ENCODE results near the gene SLC16A5. TPM values are rescaled to one million over a fixed set of nuclear protein-coding genes. Genes with fewer than 3 reads are reported as not detected.

SLC16A5 gene
- total RNA-seq, 1 donor from 2014 or later: 7.1 TPM

GRCh38 chr17:75099881-75100595 lies 12.3 kb downstream of the SLC16A5 start:
- DNase-seq (ENCODE audit: missing footprints): no peak
- no peak for ATAC-seq
- intact Hi-C loops (cut with DNase I): no loop called here

DNA sequence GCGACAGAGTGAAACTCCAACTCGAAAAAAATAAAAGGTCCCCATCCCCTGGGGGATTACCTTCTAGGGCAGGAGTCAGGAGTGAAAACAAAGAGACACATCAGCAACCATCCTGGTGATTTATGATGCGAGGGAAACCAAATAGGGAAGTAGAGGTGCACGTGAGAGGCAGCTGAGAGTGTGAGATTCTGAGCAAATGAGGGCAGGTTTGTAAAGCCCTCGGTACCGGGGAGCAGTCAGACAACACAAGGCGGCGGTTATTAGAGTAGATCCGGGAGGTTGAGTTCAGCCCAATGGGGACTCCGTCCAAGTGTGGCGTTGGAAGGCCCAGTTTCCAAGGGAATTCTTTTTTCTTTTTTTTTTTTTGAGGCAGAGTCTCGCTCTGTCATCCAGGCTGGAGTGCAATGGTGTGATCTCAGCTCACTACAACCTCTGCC lies 14.6 kb downstream of the SLC16A5 start:
- DNase-seq (ENCODE audit: missing footprints): no peak
- ATAC-seq: no peak
- intact Hi-C loops (cut with DNase I): no loop called here

DNA sequence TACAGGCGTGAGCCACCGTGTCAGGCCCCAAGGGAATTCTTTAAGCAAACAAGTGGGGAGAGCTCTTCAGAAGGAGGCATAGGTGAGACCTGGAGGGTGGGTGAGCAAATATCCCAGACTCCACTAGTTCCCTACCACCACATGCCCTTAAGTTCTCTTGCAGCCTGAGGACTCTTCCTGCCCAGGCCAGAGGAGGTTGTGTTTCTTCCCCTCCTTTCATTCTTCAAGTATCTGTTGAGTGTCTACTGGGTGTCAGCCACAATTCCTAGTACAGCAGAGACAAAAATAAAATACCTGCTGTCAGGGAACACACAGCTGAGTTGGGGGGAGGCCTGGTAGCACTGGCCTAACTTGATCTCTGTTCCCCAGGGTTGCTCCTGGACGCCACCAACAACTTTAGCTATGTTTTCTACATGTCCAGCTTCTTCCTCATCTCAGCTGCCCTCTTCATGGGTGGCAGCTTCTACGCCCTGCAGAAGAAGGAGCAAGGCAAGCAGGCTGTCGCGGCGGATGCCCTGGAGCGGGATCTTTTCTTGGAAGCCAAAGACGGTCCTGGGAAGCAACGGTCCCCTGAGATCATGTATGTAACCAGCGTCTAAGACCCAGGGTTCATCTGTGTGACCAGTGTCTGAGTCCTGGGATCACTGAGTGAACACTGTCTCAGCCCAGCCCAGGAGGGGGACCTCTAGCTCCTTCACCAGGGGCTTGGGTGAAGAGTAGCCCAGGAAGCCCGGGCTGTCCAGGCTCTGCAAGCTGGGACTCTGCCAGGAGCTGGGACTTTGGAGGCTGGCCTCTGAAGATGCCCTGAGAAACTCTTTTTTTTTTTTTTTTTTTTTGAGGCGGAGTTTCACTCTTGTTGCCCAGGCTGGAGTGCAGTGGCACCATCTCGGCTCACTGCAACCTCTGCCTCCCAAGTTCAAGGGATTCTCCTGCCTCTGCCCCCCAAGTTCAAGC lies 16.1 kb downstream of the SLC16A5 start:
- peak; percentile 53 for ATAC-seq
- no peak for DNase-seq (ENCODE audit: missing footprints)
- intact Hi-C loops (cut with DNase I): no loop called here

DNA sequence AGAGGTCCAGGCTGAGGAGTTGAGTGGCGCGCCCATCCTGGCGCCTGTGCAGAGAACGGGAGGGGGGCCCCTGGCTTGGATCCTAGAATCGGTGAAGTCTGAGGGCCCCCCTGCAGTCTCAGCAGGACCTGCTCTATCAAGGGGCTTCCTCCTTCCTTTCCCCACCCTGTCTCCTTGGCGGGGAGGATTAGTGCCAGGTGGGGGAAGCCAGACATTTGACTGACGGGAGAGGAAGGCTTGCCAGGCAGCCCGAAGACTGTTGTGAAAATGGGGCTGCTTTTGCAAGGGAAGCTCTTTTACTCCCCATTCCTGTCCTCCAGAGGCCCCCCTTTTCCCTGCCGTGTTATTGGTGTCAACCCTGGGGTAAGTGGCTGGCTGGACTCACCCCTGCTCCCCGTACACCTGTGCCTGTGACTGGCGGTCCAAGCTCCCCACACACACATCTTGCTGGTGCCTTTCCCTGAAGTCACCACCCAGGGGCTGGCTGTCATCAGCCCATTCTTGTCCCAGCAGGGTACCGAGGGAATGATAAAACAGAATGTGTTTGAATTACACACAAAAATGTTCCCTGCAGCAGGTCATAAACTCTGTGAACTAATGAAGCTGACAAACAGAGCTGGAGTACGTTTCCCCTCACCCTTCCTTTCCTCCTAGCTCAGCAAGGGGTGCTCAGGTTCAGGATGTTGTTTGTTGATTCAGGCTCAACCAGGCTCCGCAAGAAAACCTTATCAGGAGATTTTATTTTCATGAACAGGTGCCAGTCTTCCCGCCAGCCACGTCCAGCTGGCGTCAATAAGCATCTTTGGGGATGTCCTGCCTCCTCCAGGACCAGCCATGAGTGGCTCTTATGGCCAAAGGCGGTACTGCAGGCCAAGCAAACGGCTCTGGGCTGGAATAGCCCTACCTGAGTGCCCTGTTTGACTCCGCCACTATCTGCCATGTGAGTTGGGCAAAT lies 17.6 kb downstream of the SLC16A5 start:
- DNase-seq (ENCODE audit: missing footprints) (no peak), ATAC-seq (no peak)
- intact Hi-C loops (cut with DNase I): loop anchor here (5.0 kb wide), 1 partner anchor 143 kb away; no protein-coding TSS in a partner anchor

DNA sequence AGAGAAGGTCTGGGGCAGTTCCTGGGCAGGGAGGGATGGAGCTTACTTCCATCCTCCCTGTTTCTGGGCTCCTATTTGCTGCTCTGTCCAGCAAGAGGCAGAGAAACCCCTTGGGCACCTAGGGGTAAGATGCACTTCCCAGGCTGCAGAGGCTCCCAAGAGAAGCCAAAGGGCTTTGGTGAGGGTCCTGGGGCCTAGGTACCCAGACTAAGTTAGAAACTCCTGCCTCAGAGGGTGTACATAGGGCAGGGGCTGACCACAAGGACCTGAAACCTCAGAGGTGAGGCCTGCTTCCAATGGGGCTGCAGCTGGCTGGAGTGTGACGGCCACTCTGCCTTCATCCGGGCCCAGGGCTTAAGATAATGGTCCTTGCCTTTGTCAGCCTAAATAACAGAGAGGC lies 20.4 kb downstream of the SLC16A5 start:
- intact Hi-C loops (cut with DNase I): loop anchor here (5.0 kb wide), 1 partner anchor 146 kb away; no protein-coding TSS in a partner anchor
- DNase-seq (ENCODE audit: missing footprints) (no peak), ATAC-seq (no peak)

- ATAC-seq: no peak
- intact Hi-C loops (cut with DNase I): loop anchor here (5.0 kb wide), 1 partner anchor 147 kb away; no protein-coding TSS in a partner anchor
Observed at GRCh38 chr17:75109046-75109406, 21.3 kb downstream of the SLC16A5 start.

GRCh38 chr17:75109407-75110233 lies 21.9 kb downstream of the SLC16A5 start, which contains the start of gene ARMC7:
Gene ARMC7 (plus strand): TSS chr17:75109969. CDS start chr17:75110289, 320 bp downstream.
- peak; percentile 92 for ATAC-seq
- intact Hi-C loops (cut with DNase I): loop anchor here (5.0 kb wide), 1 partner anchor 147 kb away; no protein-coding TSS in a partner anchor

More at GRCh38 chr17:75109046-75109406, 21.3 kb downstream of the SLC16A5 start:
- DNase-seq (ENCODE audit: missing footprints): no peak

GRCh38 chr17:75110234-75110937 lies 22.6 kb downstream of the SLC16A5 start:
- no peak for ATAC-seq
- DNase-seq (ENCODE audit: missing footprints): no peak
- intact Hi-C loops (cut with DNase I): no loop called here

More at GRCh38 chr17:75109407-75110233, 21.9 kb downstream of the SLC16A5 start, which contains the start of gene ARMC7:
- DNase-seq (ENCODE audit: missing footprints): peak; percentile 95

DNA sequence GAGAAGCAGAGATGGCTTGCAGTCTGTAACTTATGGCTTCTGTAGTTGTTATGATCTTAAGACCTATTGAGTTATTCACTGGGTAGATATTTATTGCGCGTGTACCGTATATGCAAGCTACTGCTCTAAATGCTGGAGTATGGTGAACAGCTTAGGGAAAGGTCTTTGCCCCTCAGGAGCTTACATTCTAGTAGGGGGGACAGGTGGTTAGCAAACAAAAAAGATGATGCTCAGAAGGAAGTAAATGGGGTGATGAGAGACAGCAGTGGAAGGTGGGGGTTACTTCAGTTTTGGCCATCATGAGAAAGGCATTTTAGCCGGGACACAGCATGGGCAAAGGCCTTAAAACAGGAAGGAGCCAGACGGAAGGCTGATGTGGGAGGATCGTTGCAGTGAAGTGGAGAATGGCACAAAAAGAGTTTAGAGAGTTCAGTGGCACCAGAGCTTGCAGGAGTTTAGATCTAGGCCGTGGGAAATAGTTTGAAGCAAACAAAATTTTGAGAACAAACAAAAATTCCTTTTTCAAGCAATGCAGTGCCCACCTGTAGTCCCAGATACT lies 24.1 kb downstream of the SLC16A5 start:
- intact Hi-C loops (cut with DNase I): no loop called here
- no peak for ATAC-seq
- no peak for DNase-seq (ENCODE audit: missing footprints)

- intact Hi-C loops (cut with DNase I): loop anchor here (1.0 to 2.0 kb wide), 4 partner anchors 17 to 87 kb away; partner anchors contain the start of gene NT5C
Observed at GRCh38 chr17:75113798-75114551, 26.2 kb downstream of the SLC16A5 start.

DNA sequence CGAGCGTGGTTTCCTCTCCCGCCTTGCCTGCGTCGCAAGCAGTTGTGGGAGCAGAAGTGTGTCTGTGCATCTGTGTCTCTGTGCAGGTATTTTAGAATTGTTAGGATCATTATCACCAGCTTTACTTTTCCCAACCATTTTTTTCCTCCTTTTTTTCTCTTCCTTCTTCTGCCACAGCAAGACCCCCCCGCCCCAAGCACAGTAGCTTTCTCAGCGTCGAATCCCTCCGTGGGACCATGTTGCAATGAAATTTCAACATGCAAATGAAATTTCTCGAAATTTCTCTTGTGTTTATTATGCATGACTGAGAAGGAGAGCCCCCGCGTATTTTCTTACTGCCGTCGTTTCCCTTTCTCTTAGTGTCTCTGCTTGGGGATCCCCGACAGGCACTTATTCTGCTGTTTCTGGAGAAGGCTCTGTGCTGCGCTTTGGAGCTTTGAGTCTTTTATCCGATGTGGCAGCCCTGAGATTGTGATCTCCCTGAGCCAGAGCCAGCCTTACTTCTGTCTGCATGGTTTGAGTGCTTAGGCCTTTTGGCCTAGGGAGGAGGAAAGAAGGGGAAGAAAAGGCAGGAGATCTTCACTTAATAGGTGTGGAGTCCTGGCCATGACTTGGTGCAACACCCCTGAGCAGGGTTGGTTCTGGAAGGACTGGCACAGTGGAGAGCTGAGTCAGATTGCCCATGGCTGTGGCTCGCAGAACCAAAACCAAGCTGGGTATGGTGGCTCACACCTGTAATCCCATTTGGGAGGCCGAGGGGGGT lies 27.0 kb downstream of the SLC16A5 start:
- ATAC-seq (no peak), DNase-seq (ENCODE audit: missing footprints) (no peak)
- intact Hi-C loops (cut with DNase I): loop anchor here (1.0 to 2.0 kb wide), 4 partner anchors 16 to 86 kb away; partner anchors contain the start of gene NT5C

More at GRCh38 chr17:75113798-75114551, 26.2 kb downstream of the SLC16A5 start:
- peak; percentile 87 for DNase-seq (ENCODE audit: missing footprints)
- peak; percentile 79 for ATAC-seq

GRCh38 chr17:75115555-75115954 lies 27.8 kb downstream of the SLC16A5 start:
- intact Hi-C loops (cut with DNase I): loop anchor here (2.0 kb wide), 2 partner anchors 15 to 85 kb away; partner anchors contain the start of gene NT5C
- ATAC-seq (no peak), DNase-seq (ENCODE audit: missing footprints) (no peak)

DNA sequence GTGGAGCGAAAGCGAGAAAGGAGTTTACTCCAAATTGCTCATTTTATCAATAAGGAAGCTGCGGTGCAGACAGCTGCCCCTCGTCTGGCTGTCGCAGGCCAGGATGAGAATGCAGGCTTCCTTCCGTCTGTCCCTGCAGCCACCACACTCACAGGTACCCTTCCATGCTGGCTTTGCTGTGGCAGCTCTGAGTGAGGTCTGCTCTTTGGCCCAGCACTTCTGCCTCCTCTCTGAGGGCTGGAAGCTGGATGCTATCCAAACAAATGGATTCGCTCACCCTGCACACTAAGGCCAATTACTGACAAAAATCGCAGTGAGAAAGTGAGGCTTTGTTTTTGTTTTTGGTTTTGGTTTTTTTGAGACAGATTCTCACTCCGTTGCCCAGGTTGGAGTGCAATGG lies 29.0 kb downstream of the SLC16A5 start:
- intact Hi-C loops (cut with DNase I): no loop called here
- DNase-seq (ENCODE audit: missing footprints): no peak
- ATAC-seq: no peak

DNA sequence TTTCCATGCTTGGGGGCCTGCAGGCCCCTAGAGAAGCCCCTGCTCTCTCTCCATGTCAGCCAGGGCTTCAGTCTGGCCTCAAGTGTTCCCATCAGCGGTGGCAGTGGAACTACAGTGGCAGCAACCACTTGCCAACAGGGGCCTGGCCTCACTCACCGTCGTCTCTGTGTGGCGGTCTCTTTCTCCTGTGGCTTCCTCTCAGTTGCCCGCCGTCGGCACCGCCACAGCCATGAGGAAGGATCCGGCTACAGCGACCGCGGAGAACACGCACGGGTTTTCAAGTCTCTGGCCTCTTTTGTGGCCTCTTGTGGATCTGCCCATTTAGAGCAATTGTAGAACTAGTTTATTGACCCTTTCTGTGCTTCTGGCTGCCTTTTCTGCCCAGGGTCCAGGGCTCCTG lies 30.6 kb downstream of the SLC16A5 start:
- DNase-seq (ENCODE audit: missing footprints): no peak
- intact Hi-C loops (cut with DNase I): no loop called here
- ATAC-seq: no peak
